Endothelial cell of umbilical vein (primary cell): ENCODE measurements around the gene ATP6V1G1.

ENCODE experiments used
- CTCF ChIP-seq, 2 donors: IDR thresholded peaks; 1 replicate in 1 of 2; 2 replicates in 1 of 2; pipeline ENCODE4 v1.5.1; 2011; ENCODE audit warnings: low read length in 2 of 2, mild to moderate bottlenecking in 2 of 2, moderate library complexity in 2 of 2, control low read depth in 1 of 2, inconsistent platforms in 1 of 2, low read depth in 1 of 2; ENCODE audit not compliant: insufficient read depth in 1 of 2; ENCODE audit errors: extremely low read depth in 1 of 2
- EZH2 ChIP-seq: IDR thresholded peaks from 2 replicates; pipeline ENCODE4 v1.6.1; 2012; ENCODE audit warnings: borderline replicate concordance, low read depth, mild to moderate bottlenecking, moderate library complexity, low read length, inconsistent platforms; ENCODE audit not compliant: severe bottlenecking
- GATA2 ChIP-seq: IDR thresholded peaks from 2 replicates; pipeline ENCODE4 v1.7.0; 2011; ENCODE audit warnings: low read depth, mild to moderate bottlenecking, moderate library complexity, mixed read lengths, low read length; ENCODE audit not compliant: insufficient read length, insufficient read depth
- POLR2A ChIP-seq: IDR thresholded peaks from 2 replicates; pipeline ENCODE4 v1.6.1; 2012; ENCODE audit warnings: low read depth, mild to moderate bottlenecking, control low read depth, low read length
- TF ChIP-seq, protein P1 (sequence below): IDR thresholded peaks from 2 replicates; pipeline ENCODE4 v1.6.1; 2011; ENCODE audit not compliant: insufficient read depth, insufficient read length

- TF ChIP-seq CTCF (IDR thresholded peaks at IDR 0.05; ENCODE audit: extremely low read depth in 1 of 2, insufficient read depth in 1 of 2, low read depth in 1 of 2, low read length in 2 of 2) (no peak), POLR2A (no peak), GATA2 (no peak), EZH2 (no peak)
- TF ChIP-seq, protein P1, sequence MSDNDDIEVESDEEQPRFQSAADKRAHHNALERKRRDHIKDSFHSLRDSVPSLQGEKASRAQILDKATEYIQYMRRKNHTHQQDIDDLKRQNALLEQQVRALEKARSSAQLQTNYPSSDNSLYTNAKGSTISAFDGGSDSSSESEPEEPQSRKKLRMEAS, result no peak
These were observed 31.9 kb upstream of the ATP6V1G1 start for GRCh38 chr9:114555696-114556095.
